Lower leg skin (tissue), 4 donors: ENCODE results near the gene LEKR1. TPM values are rescaled to one million over a fixed set of nuclear protein-coding genes. Genes with fewer than 3 reads are reported as not detected.

ENCODE experiments used
- DNase-seq, 2 donors: peaks; one replicate each; pipeline ENCODE4 v3.0.0-alpha.2; 2019; ENCODE audit warnings: low spot score in 2 of 2
- H3K4me3 ChIP-seq: fragments of 200-600 bp; sonication (generic); 2 replicates; pipeline ENCODE4 v1.5.1; 2017; ENCODE audit warnings: mild to moderate bottlenecking, low read depth; ENCODE audit not compliant: poor library complexity, severe bottlenecking
- CTCF ChIP-seq, 3 donors: fragments of 450-650 bp; IDR thresholded peaks; one replicate each; pipeline ENCODE4 v1.5.1; 2016; ENCODE audit warnings: antibody characterized with exemption in 3 of 3, mild to moderate bottlenecking in 3 of 3, moderate library complexity in 2 of 3
- POLR2A ChIP-seq, 2 donors: fragments of 450-650 bp; IDR thresholded peaks; one replicate each; pipeline ENCODE4 v1.6.1; 2016 to 2017; ENCODE audit warnings: antibody characterized with exemption in 2 of 2, mild to moderate bottlenecking in 1 of 2, moderate library complexity in 1 of 2
- WGBS, 2 donors: methylation state at CpG; one replicate each; pipeline ENCODE4 v1.1.5; 2018; 5-methylcytosine and 5-hydroxymethylcytosine counted together
- intact Hi-C: fragments of 100-400 bp; cut with DNase I; formaldehyde crosslinking; loops from one replicate; pipeline ENCODE4 v1.15.0; 2023; ENCODE audit warnings: low total_unique reads
- total RNA-seq, 4 donors: library from RNA; depleted of rRNA; stranded (reverse); fragments of >200 nt; gene quantifications; one replicate each; pipeline ENCODE4 v1.1.0, GENCODE V29; 2016

LEKR1 gene
- total RNA-seq, 4 donors from 2014 or later = 0.39 to 2.5 (median 0.89) TPM; not detected in 1

DNA sequence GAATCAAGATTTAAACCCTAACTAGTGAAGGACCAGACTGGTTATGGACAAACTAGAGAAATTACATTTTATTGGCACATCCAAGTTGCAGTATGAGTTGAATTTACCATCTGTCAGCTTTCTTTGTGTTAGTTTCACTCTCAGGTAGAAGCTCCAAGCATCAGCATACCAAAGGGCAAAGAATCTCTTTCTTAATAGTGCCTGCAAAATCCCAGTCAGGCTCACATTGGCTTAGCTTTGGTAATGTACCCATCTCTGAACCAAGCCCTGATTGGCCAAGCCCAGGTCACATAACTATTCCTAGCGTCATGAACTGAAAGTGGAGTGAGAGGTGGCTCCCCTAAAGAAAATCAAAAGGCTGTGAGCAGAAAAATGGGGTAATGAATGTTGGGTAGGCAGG, 266.9 kb downstream of the LEKR1 start:
- intact Hi-C loops = no loop called here
- no peak for DNase-seq

GRCh38 chr3:157094301-157094700, 268.1 kb downstream of the LEKR1 start:
- intact Hi-C loops = no loop called here
- H3K4me3 ChIP-seq = no peak overlapping the region
- no peak for TF ChIP-seq POLR2A (IDR thresholded peaks at IDR 0.05)
- no peak for TF ChIP-seq CTCF (IDR thresholded peaks at IDR 0.05)
- 97 to 100% methylated on average over 2 of the region's 2 CpGs for WGBS, 2 donors
- DNase-seq = no peak

More for the DNA sequence above, 266.9 kb downstream of the LEKR1 start:
- H3K4me3 ChIP-seq = no peak overlapping the region
- WGBS, 2 donors = 83 to 90% methylated on average over 1 of the region's 1 CpG
- TF ChIP-seq CTCF (IDR thresholded peaks at IDR 0.05) (no peak), POLR2A (IDR thresholded peaks at IDR 0.05) (no peak)

DNA sequence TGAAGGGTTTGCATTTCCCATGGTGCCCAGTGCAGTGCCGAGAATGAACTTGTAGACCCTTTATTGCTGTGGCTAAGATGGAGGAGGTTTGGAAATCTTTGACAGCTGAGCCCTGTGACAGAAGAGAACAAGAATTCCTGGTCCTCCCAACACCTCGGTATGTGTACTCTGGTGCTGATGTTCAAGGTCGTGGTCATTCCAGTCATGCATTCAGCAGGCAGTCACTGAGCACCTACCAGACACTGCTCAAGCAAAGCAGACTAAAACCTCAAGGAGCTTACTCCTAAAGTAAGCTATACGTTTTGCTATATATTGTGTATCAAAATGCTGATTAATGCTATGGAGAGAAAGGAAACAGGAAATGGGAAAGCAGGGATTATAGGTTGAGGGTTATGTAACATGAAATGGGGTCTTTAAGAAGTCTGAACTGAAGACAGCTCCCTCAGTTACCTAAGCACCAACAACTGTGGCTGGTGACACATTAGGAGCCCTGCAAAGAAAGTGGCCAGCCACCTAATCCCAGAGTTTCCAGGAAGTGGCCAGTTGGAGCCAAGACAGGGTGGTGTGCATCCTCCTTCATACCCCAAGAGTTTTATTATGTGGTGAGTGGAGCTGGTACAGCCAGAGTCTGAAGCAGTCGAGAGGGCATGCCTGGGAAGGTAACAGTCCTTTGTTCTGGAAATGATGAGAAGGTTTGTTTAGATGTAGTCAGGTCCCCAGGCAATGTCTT, 268.8 kb downstream of the LEKR1 start:
- intact Hi-C loops = no loop called here
- WGBS, 2 donors = 87 to 89% methylated on average over 5 of the region's 5 CpGs
- TF ChIP-seq POLR2A (IDR thresholded peaks at IDR 0.05) = no peak
- TF ChIP-seq CTCF (IDR thresholded peaks at IDR 0.05) = no peak
- H3K4me3 ChIP-seq = no peak overlapping the region
- no peak for DNase-seq

Other genes with a start within 250 kb of the LEKR1 start
- 10 to 100 TPM; 59.1 to 70.3 (median 68.5) TPM for gene TIPARP, start 151.8 kb upstream of the LEKR1 start, total RNA-seq